Cortex of kidney (tissue), 1 donor: ENCODE measurements around the gene PLCH2.

Experiments
- DNase-seq: peaks from one replicate; lab custom pipeline; 2025; lab: John Stamatoyannopoulos, UW

Gene PLCH2

DNA sequence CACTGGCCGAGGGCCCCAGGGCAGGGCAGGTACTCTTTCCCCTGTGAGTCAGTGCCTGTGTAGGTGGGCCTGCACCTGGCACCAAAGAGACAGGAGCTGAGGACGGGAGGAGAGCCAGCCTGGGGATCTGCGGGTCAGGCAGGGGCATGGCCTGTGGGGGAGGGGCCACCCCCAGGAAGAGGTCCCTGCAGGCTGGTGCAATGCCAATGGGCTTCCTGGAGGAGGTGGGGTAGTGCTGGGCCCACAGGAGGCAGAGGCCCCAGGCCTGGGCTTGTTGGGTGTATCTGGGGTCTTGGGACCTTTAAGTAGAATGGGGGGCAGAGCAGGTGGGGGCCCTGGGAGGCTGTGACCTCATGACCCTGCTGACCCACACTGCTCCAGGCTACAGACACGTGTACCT, 23.2 kb downstream of the PLCH2 start:
- no peak for DNase-seq

DNA sequence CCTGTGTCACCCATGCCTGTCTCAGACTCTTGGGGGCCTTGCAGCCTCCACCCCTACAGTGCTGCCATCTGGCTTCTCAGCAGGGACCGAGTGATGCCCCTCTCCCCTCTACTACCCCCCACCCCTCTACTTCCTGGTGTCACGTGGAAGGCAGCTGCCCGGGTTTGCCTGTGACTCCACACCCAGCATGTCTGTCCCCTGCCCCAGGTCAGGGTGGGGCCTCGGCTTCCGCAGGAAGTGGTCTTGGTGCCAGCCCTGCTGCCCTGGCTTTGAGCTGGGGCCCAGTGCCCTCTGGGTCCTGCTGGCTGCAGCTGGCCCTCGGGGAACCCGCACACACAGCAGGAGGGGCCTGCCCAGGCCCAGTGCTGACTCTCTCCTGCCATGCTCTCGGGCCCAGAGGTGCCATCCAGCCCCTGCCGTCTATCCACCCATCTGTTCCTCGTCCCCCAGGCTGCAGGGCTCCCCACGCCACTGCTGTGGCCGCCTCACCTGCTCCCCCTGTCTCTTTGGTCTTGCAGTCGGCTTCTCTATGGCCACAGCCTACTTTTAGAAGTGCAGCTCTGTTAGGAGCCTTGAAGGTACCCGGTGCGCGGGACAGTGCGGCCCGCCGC, 24.0 kb downstream of the PLCH2 start:
- DNase-seq = no peak

DNA sequence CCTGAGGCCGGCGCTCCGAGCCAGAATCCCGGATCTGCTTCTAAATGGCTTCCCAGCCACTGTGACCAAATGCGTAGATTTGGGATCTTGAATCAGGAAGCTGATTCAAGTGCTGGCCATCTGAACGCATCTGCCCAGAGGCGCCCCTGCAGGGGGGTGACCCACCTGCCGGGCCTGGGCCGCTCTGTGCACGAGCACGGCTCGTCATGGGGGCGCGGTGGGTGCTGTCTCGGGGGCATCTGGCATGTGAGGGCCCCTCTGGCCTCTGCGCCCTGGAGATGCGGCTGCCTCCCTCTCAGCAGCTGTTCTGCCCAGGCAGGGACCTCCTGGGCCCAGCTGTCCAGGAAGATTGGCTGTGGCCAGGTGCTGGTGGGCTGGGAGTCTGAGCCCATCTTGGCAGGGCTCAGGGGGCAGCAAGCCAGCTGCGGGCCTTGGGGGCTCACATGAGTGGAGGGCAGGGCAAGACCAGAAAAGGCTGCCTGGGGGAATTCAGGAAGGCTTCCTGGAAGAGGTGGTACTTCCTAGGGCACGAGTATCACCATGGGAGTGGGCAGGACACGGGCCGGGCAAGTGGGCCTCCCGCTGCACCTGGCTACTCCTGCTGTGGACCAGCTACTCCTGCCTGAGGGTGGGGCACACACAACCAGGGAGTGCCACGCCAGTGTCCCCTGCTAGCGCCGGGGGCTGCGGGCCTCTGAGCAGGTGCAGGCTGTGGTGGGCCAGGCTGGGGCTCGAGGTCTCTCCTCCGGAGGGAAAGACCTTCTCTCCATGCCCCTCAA, 25.1 kb downstream of the PLCH2 start:
- DNase-seq = no peak

DNA sequence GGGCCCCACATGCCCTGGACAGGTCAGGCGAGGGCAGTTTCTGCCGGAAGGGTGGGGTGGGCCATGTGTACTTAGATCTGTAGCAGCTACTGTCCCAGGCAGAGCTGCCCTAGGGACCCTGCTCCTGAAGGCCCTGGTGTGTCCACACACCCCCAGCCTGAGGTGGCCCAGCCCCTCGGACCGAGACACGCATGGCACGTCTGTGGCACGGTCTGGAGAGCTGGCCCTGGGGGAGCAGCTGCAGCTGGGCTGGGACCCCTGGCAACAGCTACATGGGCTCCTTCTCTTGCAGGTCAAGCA, 25.7 kb downstream of the PLCH2 start:
- no peak for DNase-seq

DNA sequence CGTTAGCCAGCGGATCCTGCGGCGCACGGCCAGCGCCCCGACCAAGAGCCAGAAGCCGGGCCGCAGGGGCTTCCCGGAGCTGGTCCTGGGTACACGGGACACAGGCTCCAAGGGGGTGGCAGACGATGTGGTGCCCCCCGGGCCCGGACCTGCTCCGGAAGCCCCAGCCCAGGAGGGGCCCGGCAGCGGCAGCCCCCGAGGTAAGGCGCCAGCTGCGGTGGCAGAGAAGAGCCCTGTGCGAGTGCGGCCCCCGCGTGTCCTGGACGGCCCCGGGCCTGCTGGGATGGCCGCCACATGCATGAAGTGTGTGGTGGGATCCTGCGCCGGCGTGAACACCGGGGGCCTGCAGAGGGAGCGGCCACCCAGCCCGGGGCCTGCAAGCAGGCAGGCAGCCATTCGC, 26.1 kb downstream of the PLCH2 start:
- DNase-seq = no peak

DNA sequence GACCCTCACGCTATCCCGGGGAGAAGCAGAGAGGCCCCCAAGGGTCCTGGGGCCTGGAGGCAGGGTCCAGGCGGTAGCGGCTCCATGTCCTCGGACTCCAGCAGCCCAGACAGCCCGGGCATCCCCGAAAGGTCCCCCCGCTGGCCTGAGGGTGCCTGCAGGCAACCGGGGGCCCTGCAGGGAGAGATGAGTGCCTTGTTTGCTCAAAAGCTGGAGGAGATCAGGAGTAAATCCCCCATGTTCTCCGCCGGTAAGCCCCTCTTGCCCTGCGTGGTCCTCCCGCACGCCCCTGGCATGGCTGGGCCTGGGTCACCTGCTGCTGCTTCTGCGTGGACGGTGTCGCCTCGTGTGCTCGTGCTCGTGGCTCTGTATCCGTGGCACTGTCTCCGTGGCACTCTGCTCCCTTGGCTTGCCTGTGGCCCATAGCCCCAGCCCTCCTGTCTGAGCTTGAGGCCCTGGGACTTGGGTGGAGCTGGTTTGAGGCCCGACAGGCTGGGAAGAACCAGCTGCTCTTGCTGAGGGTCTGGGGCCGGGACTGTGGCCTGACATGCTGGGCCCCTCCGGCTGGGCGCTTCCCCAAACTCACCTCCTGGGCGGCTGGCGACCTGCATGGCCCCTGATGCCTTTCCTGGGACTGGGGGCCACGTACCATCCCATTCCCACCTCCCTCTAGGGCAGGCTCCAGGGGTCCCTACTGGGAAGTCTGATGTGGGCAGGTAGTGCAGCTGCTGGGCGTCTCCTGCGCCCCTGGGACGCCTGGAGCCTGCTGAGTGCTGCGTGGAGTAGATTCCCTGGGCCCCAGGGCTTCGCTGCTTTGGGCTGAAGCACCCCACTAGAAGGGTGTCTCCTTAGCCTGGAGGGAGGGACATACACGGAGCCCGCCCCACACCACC, 26.8 kb downstream of the PLCH2 start:
- DNase-seq = no peak

DNA sequence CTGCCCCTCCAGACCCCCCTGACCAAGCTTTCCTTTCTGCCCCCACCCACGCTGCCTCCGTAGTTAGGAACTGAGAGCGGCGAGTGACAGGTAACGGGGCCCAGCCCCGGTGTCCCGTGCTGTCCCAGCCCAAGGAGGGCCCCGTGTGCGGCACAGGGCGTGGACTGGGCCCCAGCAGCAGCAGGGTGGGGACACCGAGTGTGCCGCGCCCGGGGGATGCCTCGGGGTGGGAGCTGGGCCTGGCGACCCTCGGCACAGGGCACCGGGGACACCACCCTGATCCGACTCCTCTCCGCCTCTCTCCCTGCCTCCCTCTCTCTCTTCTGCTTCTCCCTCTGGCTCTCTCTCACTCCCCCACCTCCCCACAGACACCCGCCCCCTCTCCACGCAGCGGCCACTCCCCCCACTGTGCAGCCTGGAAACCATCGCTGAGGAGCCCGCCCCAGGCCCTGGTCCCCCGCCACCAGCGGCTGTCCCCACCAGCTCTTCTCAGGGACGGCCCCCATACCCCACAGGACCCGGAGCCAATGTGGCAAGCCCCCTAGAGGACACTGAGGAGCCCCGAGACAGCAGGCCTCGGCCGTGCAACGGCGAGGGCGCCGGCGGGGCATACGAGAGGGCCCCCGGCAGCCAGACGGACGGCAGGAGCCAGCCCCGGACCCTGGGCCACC, 27.6 kb downstream of the PLCH2 start:
- no peak for DNase-seq

DNA sequence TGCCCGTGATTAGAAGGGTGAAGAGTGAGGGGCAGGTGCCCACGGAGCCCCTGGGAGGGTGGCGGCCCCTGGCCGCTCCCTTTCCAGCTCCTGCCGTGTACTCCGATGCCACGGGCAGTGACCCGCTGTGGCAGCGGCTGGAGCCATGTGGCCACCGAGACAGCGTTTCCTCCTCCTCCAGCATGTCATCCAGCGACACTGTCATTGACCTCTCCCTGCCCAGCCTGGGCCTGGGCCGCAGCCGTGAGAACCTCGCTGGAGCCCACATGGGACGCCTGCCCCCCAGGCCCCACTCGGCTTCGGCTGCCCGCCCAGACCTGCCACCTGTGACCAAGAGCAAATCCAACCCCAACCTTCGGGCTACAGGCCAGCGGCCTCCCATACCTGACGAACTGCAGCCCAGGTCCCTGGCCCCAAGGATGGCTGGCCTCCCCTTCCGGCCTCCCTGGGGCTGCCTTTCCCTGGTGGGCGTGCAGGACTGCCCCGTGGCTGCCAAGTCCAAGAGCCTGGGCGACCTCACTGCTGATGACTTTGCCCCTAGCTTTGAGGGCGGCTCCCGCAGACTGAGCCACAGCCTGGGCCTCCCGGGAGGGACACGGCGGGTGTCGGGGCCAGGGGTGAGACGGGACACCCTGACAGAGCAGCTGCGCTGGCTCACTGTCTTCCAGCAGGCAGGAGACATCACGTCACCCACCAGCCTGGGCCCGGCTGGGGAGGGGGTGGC, 28.3 kb downstream of the PLCH2 start:
- DNase-seq = no peak

DNA sequence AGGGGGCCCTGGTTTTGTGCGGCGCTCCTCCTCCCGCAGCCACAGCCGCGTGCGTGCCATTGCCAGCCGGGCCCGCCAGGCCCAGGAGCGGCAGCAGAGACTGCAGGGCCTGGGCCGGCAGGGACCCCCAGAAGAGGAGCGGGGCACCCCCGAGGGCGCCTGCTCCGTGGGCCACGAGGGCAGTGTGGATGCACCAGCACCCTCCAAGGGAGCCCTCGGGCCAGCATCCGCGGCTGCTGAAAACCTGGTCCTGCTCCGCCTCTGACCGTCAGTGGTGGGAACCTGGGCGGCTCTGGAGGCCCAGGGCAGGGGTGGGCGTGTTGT, 28.8 kb downstream of the PLCH2 start:
- no peak for DNase-seq

DNA sequence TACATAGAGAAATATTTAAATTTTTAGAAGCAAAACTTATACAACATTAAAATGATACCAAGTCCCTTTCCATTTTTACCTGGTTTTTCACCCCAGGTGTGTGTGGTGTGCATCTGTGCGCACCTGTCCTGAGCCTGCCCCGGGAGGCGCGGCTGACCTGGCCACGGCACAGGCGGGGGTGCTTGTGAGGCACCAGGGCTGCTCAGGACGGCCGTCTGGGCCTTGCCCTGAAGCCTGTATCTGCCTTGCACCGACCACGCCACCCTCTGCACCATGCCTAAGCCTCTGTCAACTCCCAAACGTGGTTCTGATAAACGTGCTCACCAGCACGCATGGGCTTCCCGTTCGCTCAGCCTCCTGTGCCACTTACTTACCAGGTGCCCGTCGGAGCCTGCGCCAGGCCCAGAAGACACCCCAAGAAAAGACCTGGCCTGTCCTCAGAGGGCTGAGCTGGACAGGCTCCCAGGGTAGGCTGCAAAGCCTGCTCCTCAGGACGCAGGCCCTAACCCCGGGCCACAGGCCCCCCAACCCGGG, 29.4 kb downstream of the PLCH2 start:
- no peak for DNase-seq

DNA sequence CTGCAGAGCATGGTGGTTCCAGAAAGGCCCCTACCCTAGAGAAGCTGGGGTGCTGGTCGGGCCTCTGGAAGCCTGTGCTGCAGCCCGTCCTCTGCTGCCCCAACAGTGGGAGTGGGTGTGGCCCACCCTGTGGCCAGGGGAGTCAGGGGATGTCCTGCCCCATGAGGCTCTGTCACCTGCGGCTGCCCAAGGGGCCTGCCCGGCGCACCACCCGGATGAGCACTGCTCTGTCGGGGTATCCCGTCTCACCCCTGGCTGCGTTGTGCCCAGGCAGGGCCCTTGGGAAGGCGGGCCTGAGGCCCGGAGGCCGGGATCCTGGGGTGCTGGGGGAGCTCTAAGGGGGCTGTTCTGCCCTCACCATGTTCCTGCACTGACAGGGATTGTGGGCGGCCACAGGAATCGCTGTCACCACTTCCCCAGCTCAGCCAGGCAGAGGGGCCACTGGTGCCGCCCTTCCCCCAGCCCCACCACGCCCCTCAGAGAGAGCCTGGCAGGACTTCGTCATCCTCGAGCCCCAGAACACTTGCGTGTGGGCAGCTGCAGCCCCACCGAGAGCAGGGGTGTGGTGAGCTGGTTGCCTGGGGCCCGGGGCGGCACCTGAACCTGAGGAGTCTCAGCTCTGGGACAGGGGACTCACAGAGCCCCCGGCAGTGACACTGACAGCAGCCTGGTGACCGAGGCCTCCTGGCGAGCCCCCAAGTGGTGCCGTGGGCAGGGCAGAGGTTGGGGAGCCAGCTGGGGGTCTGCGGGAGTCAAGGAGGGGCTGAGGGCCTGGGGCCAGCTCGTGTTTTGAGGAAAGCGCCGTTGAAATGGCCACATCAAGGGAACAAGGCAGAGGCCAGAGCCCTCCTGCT, 30.1 kb downstream of the PLCH2 start:
- DNase-seq = no peak

DNA sequence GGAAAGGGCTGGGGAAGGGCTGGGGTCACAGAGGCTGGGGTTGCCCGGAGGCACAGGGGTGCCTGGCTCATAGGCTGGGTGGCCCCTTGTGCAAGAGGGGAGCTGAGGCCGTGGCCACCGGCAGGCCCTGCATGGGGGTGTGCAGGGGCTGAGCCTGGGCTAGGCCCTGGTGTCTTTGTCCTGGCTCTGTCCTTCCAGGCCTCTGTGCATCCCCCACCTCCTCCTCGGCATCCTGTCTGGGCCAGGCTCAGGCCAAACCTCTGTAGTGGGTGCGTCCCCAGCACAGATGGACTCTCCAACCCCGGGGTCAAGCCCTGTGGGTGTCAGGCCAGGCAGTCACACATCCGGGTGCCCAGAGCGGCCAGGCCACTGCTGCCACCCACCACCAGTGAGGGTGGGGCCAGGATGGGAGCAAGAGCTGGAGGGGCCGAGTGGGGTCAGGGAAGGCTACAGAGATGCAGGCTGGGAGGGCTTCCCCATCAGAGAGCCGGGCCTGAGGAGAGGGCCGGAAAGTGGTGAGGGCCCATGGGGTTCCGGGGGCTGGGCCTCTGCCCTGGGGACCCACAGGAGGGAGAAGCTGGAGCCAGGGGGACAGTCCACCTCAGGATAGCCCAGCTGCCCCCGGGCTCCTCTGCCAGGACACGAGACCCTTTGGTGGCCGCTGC, 30.9 kb downstream of the PLCH2 start:
- no peak for DNase-seq

DNA sequence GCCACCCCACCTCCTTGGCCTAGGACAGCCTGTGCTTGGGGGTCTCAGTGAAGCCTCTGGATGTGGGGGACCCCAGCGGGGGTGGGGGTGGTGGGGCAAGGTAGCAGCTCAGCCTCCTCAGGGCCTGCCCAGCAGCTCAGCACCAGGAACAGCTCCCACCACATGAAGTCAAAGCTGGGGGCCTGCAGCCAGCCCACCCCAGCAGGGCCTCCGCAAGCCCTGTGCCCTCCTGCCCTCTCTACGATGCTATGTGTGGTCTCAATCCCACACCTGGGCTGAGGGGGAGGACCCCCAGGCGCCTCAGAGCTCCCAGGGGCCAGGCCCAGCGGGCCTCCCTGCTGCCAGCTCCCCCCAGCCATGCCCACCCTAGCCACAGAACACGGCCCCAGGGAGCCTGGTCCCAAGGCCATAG, 31.7 kb downstream of the PLCH2 start:
- DNase-seq = no peak

DNA sequence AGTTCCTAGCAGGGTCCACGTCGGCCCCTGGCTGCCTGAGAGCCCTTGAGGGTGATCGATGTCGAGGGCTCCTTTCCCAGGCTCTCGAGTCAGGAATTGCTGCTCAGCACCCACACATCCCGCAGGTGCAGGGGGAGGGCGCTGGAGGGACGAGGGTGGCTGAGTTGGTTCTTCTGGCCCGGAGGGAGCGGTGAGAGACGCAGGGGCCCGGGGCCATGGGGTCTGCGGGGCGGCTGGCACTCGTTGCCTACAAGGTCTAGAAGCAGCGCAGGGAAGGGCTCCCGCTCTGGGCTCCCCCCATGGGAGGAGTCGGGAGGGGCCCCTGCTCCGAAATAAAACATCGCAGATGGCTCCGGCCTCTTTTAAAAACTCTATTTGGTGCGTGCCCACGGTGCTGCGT, 32.1 kb downstream of the PLCH2 start:
- no peak for DNase-seq

DNA sequence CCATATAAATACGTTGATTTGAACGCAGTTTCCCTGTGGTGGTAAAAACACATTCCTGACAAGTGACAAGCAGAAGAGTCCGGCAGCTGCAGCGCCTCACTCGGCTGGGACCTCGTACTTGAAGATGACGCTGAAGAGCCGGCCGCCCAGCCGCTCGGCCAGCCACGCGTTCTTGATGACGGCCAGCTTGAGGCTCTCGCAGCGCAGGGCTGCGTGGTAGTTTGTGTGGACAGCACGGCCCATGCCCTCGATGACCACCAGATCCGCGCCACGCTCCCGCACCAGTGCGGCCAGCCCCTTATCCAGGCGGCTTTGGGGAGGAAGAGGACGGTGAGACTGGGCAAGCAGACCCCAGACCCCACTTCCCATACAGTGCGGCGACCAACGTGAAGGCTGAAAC, 32.7 kb downstream of the PLCH2 start:
- DNase-seq = no peak

DNA sequence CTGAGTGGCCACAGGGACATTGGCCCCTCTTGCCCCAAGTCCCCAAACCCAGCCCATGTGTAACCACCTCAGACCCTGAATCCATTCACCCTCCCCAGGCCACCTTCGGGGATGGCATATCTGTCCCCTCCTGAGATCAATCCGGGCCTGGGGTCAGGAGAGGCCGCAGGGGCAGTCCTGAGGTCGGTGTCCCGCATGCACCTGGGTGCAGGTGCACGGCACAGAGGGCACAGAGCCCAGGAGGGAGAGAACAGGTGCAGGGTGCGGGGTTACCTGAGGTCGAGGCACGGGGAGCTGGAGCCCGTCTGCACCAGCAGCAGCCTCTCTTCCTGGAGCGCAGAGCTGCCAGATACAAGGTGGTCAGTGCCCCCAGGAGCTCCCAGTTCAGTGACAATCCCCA, 33.5 kb downstream of the PLCH2 start:
- DNase-seq = no peak

DNA sequence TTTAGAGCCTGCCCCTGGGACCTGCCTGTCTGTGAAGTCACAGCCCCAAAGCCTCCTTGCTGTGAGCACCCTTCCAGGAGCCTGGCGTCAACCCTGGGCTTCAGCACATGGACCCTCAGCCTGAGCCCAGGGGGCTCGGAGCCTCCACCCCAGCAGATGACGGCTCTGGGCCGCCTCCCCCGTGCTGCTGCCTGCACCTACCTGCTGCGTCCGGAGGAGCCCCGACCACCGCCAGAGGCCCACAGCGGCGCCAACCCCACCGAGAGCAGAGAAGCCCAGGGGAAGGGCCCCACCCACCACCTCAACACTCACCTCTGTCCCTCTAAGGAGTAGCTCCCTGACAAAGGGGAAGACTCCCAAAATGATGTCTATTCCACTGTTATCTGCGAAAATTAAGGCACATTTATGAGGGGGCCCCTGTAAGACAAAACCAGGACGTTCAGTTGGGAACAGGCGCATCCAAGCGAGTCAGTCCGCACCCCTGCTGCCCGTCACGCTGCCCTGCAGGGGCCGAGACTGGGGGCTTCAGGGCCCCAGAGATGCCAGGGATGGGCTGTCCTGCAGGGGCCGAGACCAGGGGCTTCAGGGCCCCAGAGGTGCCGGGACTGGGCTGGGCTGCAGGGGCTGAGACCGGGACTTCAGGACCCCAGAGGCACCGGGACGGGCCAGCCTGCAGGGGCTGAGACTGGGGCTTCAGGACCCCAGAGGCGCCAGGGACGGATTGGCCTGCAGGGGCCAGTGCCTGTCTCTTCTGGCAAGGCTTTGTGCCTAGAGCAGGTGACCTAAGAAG, 34.5 kb downstream of the PLCH2 start:
- DNase-seq = no peak

DNA sequence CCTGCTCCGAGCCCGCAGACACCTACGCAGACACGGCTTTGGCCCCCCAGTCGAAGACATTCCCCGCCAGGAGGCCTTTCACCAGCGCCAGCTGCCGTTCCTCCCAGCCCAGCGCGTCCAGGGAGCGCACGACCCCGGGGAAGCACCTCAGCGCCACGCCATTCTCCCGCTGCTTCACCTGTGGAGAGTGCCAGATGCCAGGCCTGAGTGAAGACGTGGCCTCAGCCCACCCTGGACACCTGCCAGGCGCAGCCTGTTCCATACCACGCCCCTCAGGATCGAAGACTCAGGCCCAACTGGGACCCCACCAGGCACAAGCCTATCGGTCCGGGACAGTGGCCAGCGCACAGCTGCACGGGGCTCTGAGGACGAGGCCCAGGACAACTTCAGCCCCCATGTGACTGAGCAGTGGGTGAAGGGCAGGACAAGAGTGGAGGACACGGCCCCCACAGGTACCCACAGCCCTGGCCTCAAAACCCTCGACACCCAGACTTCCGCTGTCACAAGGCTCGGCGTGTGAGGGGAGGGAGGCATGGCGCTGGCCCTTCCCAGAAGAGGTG, 36.9 kb downstream of the PLCH2 start:
- DNase-seq = no peak
